HepG2 (cell line): ENCODE measurements around the gene WIPF2. TPM values are rescaled to one million over a fixed set of nuclear protein-coding genes. Genes with fewer than 3 reads are reported as not detected.
A peak's percentile ranks its signal among the peaks of the same experiment; 100 is the strongest.

Experiments
- ASH2L ChIP-seq: fragments of 300-600, 200-600 bp; sonication (generic); IDR thresholded peaks from 2 replicates; pipeline ENCODE4 v1.7.0; 2017; ENCODE audit warnings: low read depth, mild to moderate bottlenecking, moderate library complexity, mixed read lengths, low read length; ENCODE audit not compliant: insufficient read length
- HNRNPK ChIP-seq: fragments of 200-400 bp; formaldehyde crosslinking; IDR thresholded peaks from 2 replicates; pipeline ENCODE4 v1.6.1; 2018; ENCODE audit warnings: low read length, low read depth, moderate library complexity, mild to moderate bottlenecking; ENCODE audit not compliant: poor library complexity, severe bottlenecking
- KDM5B ChIP-seq: sonication (generic); formaldehyde crosslinking; IDR thresholded peaks from 2 replicates; pipeline ENCODE4 v1.4.0; 2020; ENCODE audit warnings: missing genetic modification reagents, mild to moderate bottlenecking, borderline replicate concordance
- KLF13 ChIP-seq: sonication (generic); formaldehyde crosslinking; IDR thresholded peaks from 2 replicates; pipeline ENCODE4 v1.4.0; 2020; ENCODE audit warnings: mild to moderate bottlenecking, missing genetic modification reagents
- NFAT5 ChIP-seq: sonication (generic); formaldehyde crosslinking; IDR thresholded peaks from 2 replicates; pipeline ENCODE4 v1.4.0; 2020; ENCODE audit warnings: missing genetic modification reagents
- POGZ ChIP-seq: sonication (generic); formaldehyde crosslinking; IDR thresholded peaks from 2 replicates; pipeline ENCODE4 v1.4.0; 2020; ENCODE audit warnings: mild to moderate bottlenecking, missing genetic modification reagents
- RNF2 ChIP-seq: fragments of 450-650 bp; conservative IDR thresholded peaks from 2 replicates; pipeline ENCODE4 v1.6.1; 2016; ENCODE audit warnings: low read depth
- SOX13 ChIP-seq, 3 experiments: fragments of 450-650 bp in 1 of 3; sonication (generic) in 1 of 3; formaldehyde crosslinking in 1 of 3; IDR thresholded peaks in 2 of 3; conservative IDR thresholded peaks in 1 of 3; 2 replicates each; pipeline versions ENCODE4 v1.5.0 to v1.6.1; 2016 to 2020; ENCODE audit warnings: antibody characterized with exemption in 1 of 3, mild to moderate bottlenecking in 1 of 3, missing compliant biosample characterization in 1 of 3, missing genetic modification reagents in 1 of 3, moderate library complexity in 1 of 3
- TBX3 ChIP-seq: fragments of 450-650 bp; IDR thresholded peaks from 2 replicates; pipeline ENCODE4 v1.6.1; 2017; ENCODE audit warnings: antibody characterized with exemption, mild to moderate bottlenecking, inconsistent platforms, borderline replicate concordance
- ZFP62 ChIP-seq: sonication (generic); formaldehyde crosslinking; IDR thresholded peaks from 2 replicates; pipeline ENCODE4 v1.4.0; 2020; ENCODE audit warnings: missing genetic modification reagents
- ZNF687 ChIP-seq: sonication (generic); formaldehyde crosslinking; IDR thresholded peaks from 2 replicates; pipeline ENCODE4 v1.5.1; 2020; ENCODE audit warnings: mild to moderate bottlenecking, missing genetic modification reagents, moderate library complexity
- ZNF691 ChIP-seq: sonication (generic); formaldehyde crosslinking; IDR thresholded peaks from 2 replicates; pipeline ENCODE4 v1.4.0; 2020; ENCODE audit warnings: missing genetic modification reagents, low read depth, mild to moderate bottlenecking, borderline replicate concordance
- polyA plus RNA-seq, 8 experiments: library from polyadenylated mRNA; depleted of rRNA in 3 of 8; stranded (reverse) in 7 of 8; unstranded in 1 of 8; fragments of >200 nt; fragmentation: Illumina TruSeq in 4 of 8; extraction: Trizol in 4 of 8; gene quantifications; 2 replicates each; pipeline versions ENCODE4 v1.2.1 to v1.2.3, GENCODE V29; 2011 to 2016; ENCODE audit warnings: low read depth in 4 of 8, missing spikeins in 1 of 8, mixed read lengths in 1 of 8; ENCODE audit not compliant: insufficient read depth in 1 of 8
- total RNA-seq, 5 experiments: library from RNA; depleted of rRNA; stranded (reverse); fragments of >200 nt; fragmentation: Illumina TruSeq; extraction: Trizol; gene quantifications; 2 replicates each; pipeline ENCODE4 v1.2.3, GENCODE V29; 2016; ENCODE audit warnings: low read depth in 1 of 5
- TF ChIP-seq, protein P1 (sequence below): IDR thresholded peaks from 2 replicates; pipeline ENCODE4 v1.6.1; 2012; ENCODE audit warnings: inconsistent platforms

Gene WIPF2
- total and polyA plus RNA-seq, 2 of the 13 experiments (the other 11 are each of a cell fraction or from before 2014, with no cell fraction given) = 7.2 to 10.8 TPM

GRCh38 chr17:40327735-40328385 is 108.8 kb downstream of the WIPF2 start (continued):
- no peak for TF ChIP-seq HNRNPK
- no peak for TF ChIP-seq ZFP62
- TF ChIP-seq KLF13 (CRISPR knock-in tag) = no peak
- 0 out of 2 replicates have a peak, but pooled peaks have one; percentile 6 for TF ChIP-seq POGZ (CRISPR knock-in tag)
- no peak for TF ChIP-seq RNF2
- no peak for TF ChIP-seq ASH2L
- TF ChIP-seq TBX3 = no peak
- TF ChIP-seq KDM5B (CRISPR knock-in tag) = 0 out of 2 replicates have a peak, but pooled peaks have one; percentile 6
- TF ChIP-seq, protein P1, sequence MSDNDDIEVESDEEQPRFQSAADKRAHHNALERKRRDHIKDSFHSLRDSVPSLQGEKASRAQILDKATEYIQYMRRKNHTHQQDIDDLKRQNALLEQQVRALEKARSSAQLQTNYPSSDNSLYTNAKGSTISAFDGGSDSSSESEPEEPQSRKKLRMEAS = peak; percentile 57
- 0 out of 2 replicates have a peak, but pooled peaks have one; percentile 41 for TF ChIP-seq NFAT5 (CRISPR knock-in tag)
- TF ChIP-seq ZNF687 (CRISPR knock-in tag) = peak; percentile 62
- no peak for TF ChIP-seq ZNF691
- TF ChIP-seq SOX13 (IDR thresholded peaks at IDR 0.05) = no peak
- TF ChIP-seq SOX13 (CRISPR knock-in tag; conservative IDR thresholded peaks at IDR 0.05 in 1 of 2, IDR thresholded peaks at IDR 0.05 in 1 of 2) = no peak
